T-helper 17 cell (primary cell): ENCODE data around the gene GABARAPL2. TPM values are rescaled to one million over a fixed set of nuclear protein-coding genes. Genes with fewer than 3 reads are reported as not detected.
A peak's percentile ranks its signal among the peaks of the same experiment; 100 is the strongest.
"Not testable (repeated sequence)": the region's sequence is repeated elsewhere in the genome, so short reads cannot be mapped to it uniquely, and the experiment has no call there.

Experiments
- ATAC-seq: fragments of 150-1000 bp; cut with Tn5 transposase; 2 replicates; pipeline ENCODE4 v1.10.0; 2021; ENCODE audit warnings: mild to moderate bottlenecking, moderate library complexity
- DNase-seq, 3 donors: peaks; one replicate each; pipeline versions ENCODE4 v3.0.0 to v3.0.0-alpha.2; 2020 to 2021
- H3K9me3 ChIP-seq: one replicate; pipeline ENCODE4 v1.7.0; 2013; ENCODE audit warnings: low read length, mild to moderate bottlenecking; ENCODE audit not compliant: control insufficient read depth, poor library complexity, severe bottlenecking
- H3K27ac Mint-ChIP-seq: one replicate; pipeline ENCODE4 v1.8.0; 2022; ENCODE audit warnings: mild to moderate bottlenecking, moderate library complexity, mixed read lengths
- H3K27me3 Mint-ChIP-seq: one replicate; pipeline ENCODE4 v1.8.0; 2022; ENCODE audit warnings: mixed read lengths
- H3K36me3 Mint-ChIP-seq: one replicate; pipeline ENCODE4 v1.8.0; 2022; ENCODE audit warnings: low read depth, mixed read lengths
- H3K4me1 Mint-ChIP-seq: one replicate; pipeline ENCODE4 v1.8.0; 2022; ENCODE audit warnings: mild to moderate bottlenecking, mixed read lengths
- H3K4me3 Mint-ChIP-seq: one replicate; pipeline ENCODE4 v1.8.0; 2022; ENCODE audit warnings: mild to moderate bottlenecking, moderate library complexity, mixed read lengths
- total RNA-seq, 4 donors: library from RNA in 2 of 4; stranded (reverse) in 2 of 4; gene quantifications; one replicate each; pipeline ENCODE4 v1.2.3 and lab custom pipeline; 2022 to 2026

GABARAPL2 gene
- total RNA-seq, 2 donors from 2014 or later, result 76.5 to 79.5 TPM

GRCh38 chr16:75538882-75539565, 27.2 kb upstream of the GABARAPL2 start:
- not testable (repeated sequence) for H3K9me3 ChIP-seq, ATAC-seq, H3K27ac Mint-ChIP-seq, H3K4me3 Mint-ChIP-seq, DNase-seq, H3K36me3 Mint-ChIP-seq, H3K27me3 Mint-ChIP-seq, H3K4me1 Mint-ChIP-seq

GRCh38 chr16:75541236-75541635, 24.9 kb upstream of the GABARAPL2 start:
- Mint-ChIP-seq H3K4me1 (peaks cover 2% of the 10 kb centered on the region), H3K27ac (no peak overlapping the region), H3K4me3 (no peak overlapping the region), H3K27me3 (no peaks in the 10 kb centered on the region), H3K36me3 (peaks cover 3% of the 10 kb centered on the region)
- DNase-seq (no peak), ATAC-seq (no peak)
- no peaks in the 10 kb centered on the region for H3K9me3 ChIP-seq

GRCh38 chr16:75542462-75542861, 23.7 kb upstream of the GABARAPL2 start:
- H3K4me1 Mint-ChIP-seq, H3K27ac Mint-ChIP-seq, H3K9me3 ChIP-seq, ATAC-seq, H3K36me3 Mint-ChIP-seq, DNase-seq, H3K4me3 Mint-ChIP-seq, H3K27me3 Mint-ChIP-seq: not testable (repeated sequence)

GRCh38 chr16:75545879-75546278, 20.3 kb upstream of the GABARAPL2 start:
- H3K4me1 Mint-ChIP-seq, DNase-seq, H3K27me3 Mint-ChIP-seq, H3K9me3 ChIP-seq, H3K36me3 Mint-ChIP-seq, H3K4me3 Mint-ChIP-seq, H3K27ac Mint-ChIP-seq, ATAC-seq: not testable (repeated sequence)

GRCh38 chr16:75546293-75546692, 19.9 kb upstream of the GABARAPL2 start:
- no peak for DNase-seq
- no peaks in the 10 kb centered on the region for H3K9me3 ChIP-seq
- Mint-ChIP-seq H3K4me1 (peaks cover 4% of the 10 kb centered on the region), H3K27ac (no peak overlapping the region), H3K4me3 (no peak overlapping the region), H3K27me3 (no peaks in the 10 kb centered on the region), H3K36me3 (peaks cover 3% of the 10 kb centered on the region)
- ATAC-seq, result no peak

GRCh38 chr16:75548456-75548855, 17.7 kb upstream of the GABARAPL2 start:
- H3K27me3 Mint-ChIP-seq, H3K4me1 Mint-ChIP-seq, ATAC-seq, DNase-seq, H3K36me3 Mint-ChIP-seq, H3K9me3 ChIP-seq, H3K4me3 Mint-ChIP-seq: not testable (repeated sequence)
- H3K27ac Mint-ChIP-seq, result peak overlapping the region; percentile 21

GRCh38 chr16:75550211-75550662, 15.9 kb upstream of the GABARAPL2 start:
- ATAC-seq (peak; percentile 78), DNase-seq (no peak)
- Mint-ChIP-seq H3K4me1 (peaks cover 5% of the 10 kb centered on the region), H3K27me3 (no peaks in the 10 kb centered on the region), H3K4me3 (no peak overlapping the region), H3K27ac (no peak overlapping the region), H3K36me3 (no peaks in the 10 kb centered on the region)
- no peaks in the 10 kb centered on the region for H3K9me3 ChIP-seq

- H3K36me3 Mint-ChIP-seq, result no peaks in the 10 kb centered on the region
- no peak for DNase-seq
- ATAC-seq, result no peak
- H3K27ac Mint-ChIP-seq, result no peak overlapping the region
- H3K4me3 Mint-ChIP-seq, result no peak overlapping the region
- H3K27me3 Mint-ChIP-seq, result no peaks in the 10 kb centered on the region
- H3K4me1 Mint-ChIP-seq, result peaks cover 12% of the 10 kb centered on the region
- no peaks in the 10 kb centered on the region for H3K9me3 ChIP-seq
These were observed 13.2 kb upstream of the GABARAPL2 start for GRCh38 chr16:75552951-75553350.

GRCh38 chr16:75555213-75555706, 10.9 kb upstream of the GABARAPL2 start:
- H3K27ac Mint-ChIP-seq, result peak overlapping the region; percentile 88
- peak overlapping the region; percentile 96 for H3K4me3 Mint-ChIP-seq
- H3K27me3 Mint-ChIP-seq, result no peaks in the 10 kb centered on the region
- ATAC-seq, result no peak
- no peak for DNase-seq
- no peaks in the 10 kb centered on the region for H3K9me3 ChIP-seq
- H3K4me1 Mint-ChIP-seq, result peaks cover 8% of the 10 kb centered on the region
- no peaks in the 10 kb centered on the region for H3K36me3 Mint-ChIP-seq

- peak; percentile 93 to 97 (median 94) for DNase-seq
- H3K27ac Mint-ChIP-seq, result peak within 1 kb of the TSS; percentile 88
- H3K36me3 Mint-ChIP-seq, result no peaks in the 10 kb centered on the region
- peak; percentile 96 for ATAC-seq
- H3K4me1 Mint-ChIP-seq, result peaks cover 8% of the 10 kb centered on the region
- H3K27me3 Mint-ChIP-seq, result no peaks in the 10 kb centered on the region
- H3K9me3 ChIP-seq, result no peaks in the 10 kb centered on the region
- H3K4me3 Mint-ChIP-seq, result peak within 1 kb of the TSS; percentile 96
These were observed 10.3 kb upstream of the GABARAPL2 start, which contains the start of gene TMEM231 for GRCh38 chr16:75555707-75556430. Gene TMEM231 (minus strand): TSS chr16:75556252. CDS start chr16:75556209, 43 bp downstream.

- ATAC-seq (no peak), DNase-seq (no peak)
- Mint-ChIP-seq H3K27me3 (no peaks in the 10 kb centered on the region), H3K4me1 (peaks cover 8% of the 10 kb centered on the region), H3K4me3 (peak overlapping the region; percentile 96), H3K36me3 (no peaks in the 10 kb centered on the region), H3K27ac (peak overlapping the region; percentile 88)
- no peaks in the 10 kb centered on the region for H3K9me3 ChIP-seq
These were observed 9.7 kb upstream of the GABARAPL2 start for GRCh38 chr16:75556431-75556950.

- Mint-ChIP-seq H3K36me3 (no peaks in the 10 kb centered on the region), H3K27me3 (peaks cover 16% of the 10 kb centered on the region), H3K4me1 (peaks cover 8% of the 10 kb centered on the region), H3K4me3 (no peak overlapping the region), H3K27ac (no peak overlapping the region)
- ATAC-seq (no peak), DNase-seq (no peak)
- no peaks in the 10 kb centered on the region for H3K9me3 ChIP-seq
These were observed 7.3 kb upstream of the GABARAPL2 start for GRCh38 chr16:75558846-75559401.
